GM10847 (cell line): ENCODE measurements around the gene MYOD1.

ENCODE experiments used
- POLR2A ChIP-seq: IDR thresholded peaks from 2 replicates; pipeline ENCODE4 v1.6.1; 2011; ENCODE audit not compliant: insufficient read length; ENCODE audit errors: extremely low read depth

Gene MYOD1

DNA sequence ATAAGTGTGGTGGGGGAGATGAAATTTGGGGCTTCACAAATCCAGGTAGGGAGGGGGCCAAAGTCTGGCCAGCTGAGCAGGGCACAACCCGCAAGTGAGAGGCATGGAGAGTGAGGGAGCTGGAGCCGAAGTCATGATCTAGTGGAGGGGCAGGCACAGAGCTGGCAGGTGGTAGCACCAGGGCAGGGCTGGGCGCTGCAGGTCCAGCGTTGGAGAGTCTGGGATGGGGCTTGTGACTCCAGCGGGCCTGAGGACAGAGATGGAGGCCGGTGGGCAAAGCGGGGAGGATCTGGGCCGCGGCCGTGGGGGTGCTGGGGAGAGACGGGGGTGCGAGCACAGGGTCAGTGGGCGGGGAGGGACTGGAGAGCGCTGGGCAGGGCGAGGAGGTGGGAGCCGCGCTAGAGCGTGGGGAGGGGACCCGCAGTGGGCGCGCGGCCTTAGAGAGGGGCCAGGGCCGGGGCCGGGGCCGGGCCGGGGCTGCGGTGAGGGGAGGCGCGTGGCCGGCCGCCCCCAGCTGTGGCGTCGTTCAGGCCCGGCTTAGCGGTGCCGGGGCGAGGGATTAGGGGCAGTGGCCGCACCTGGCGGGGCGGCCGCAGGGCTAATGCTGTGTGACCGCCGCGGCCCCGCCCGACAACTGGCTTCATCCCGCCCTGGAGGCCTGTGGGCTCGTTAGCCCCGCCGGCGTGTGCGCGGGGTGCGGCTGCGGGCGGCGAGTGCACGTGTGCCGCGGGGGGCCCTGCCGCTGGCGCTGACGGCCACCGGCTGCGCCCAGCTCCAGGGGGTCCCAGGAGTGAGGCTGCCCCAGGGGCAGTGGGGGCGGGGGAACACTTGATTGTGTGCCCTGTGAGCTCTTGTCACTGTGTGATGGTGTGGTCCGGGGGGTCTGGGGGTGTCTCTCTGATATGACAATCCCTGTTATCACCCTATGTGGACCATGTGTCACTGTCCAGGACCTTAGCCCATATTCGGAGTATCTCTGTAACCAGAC lies 23.6 kb upstream of the MYOD1 start:
- TF ChIP-seq POLR2A = no peak

DNA sequence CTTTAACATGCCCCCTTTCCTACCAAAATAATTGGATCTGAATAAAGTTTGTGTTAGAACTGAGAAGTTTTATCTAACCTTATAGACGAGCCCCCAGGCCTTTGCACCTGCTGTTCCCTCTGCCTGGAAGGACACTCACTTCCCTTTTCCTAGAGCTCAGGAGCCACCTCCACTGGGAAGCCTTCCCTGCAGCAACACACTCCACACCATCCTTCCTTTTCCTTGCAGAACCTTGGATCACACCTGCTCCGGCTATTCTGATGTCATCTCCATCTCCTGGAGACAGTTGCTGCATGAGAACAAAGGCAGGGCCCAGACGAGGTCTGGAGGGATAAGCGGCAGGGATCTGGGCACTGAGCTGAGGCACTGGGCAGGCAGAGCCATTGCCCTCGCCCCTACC lies 22.6 kb upstream of the MYOD1 start:
- no peak for TF ChIP-seq POLR2A

DNA sequence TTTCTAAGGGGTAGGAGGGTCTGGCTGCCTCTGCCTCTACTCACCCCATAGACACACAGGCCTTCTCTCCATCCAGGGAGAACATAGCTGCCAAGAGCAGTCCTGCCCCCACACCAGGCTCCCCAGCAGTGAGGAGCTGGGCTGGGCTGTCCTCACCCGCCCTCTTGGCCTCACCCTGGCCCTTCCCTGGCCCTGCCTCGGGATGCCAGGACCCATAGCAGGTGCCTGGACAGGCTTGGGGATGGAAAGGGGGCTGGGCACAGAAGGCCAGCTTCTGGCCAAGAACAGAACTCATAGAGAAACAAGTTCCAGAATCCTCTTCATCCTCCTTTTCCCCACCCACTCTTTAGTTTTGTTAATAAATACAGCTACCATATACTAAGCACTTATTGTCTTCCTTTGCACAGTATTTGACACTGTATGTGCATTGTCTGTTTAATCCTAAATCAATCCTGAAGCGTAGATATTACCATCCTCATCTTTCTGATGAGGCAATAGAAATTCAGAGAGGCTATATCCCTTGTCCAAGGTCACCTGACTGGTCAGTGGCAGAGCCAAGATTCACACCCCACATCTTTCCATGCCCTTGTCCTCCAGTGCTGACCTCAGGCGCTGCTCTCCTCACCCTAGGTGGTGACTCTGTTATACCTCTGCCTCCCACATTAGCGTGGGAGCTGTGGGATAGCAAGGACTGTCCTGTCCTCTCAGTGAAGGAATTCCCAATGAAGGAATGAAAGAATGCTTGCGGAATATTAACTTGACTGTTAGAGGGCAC lies 22.0 kb upstream of the MYOD1 start:
- TF ChIP-seq POLR2A = no peak

DNA sequence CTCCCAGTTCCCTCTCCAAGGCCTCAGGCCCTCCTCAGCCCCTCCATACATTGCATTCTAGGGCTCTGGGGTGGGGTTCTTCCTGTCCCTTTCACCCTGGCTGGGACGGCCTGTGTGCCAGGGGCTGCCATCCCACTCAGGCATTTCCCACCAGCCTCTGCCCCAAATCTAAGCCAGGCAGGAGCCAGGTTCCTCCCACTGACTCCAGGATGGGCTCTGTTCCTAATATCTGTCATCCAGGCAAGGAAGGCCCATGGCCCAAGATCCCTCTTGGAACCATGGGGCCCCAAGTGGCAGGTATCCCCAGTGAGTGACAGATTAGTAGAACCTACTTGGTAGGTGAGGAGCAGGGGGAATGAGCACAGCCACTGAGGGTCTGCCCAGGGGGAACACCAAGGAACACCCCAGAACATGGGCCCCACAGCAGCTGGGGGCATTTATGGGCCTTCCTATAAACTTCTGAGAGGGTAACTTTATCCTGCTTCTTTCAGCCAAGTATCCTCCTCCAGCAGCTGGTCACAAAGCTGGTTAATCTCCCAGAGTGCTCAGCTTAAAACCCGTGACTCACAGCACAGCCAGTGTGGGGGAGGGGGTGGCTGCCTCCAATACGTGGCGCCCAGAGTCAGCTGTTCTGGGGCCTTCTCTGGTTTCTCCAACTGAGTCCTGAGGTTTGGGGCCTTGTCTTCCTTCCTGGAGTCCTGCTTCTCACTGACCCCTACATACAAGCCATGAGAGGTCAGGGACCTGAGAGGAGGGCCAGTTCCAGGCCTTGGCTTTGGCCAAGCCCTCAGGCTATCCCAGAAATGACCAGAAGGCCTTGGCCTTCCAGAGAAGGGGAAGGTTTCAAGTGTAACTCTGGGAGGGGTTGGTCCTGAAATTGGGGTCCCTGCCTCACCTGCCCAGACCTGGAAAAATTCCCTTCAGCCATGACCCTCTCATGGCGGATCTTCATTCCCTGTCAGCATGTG lies 19.9 kb upstream of the MYOD1 start:
- no peak for TF ChIP-seq POLR2A

DNA sequence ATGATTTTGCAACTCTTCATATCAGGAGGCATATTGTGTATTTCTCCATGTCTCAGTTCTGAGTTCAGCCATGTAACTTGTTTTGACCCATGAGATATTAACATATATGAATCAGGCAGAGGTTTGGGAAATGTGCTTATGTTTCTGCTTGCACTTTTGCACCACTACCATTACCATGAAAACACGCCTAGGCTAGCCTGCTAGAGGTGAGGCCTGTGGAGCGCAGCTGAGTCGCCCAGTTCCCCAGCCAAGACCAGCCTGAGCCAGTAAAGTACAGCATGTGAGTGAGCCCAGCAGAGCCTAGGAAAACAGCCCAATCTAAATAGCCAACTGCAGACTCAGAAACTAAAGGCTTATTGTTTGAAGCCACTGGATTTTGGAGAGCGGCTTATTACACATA lies 18.4 kb upstream of the MYOD1 start:
- no peak for TF ChIP-seq POLR2A

DNA sequence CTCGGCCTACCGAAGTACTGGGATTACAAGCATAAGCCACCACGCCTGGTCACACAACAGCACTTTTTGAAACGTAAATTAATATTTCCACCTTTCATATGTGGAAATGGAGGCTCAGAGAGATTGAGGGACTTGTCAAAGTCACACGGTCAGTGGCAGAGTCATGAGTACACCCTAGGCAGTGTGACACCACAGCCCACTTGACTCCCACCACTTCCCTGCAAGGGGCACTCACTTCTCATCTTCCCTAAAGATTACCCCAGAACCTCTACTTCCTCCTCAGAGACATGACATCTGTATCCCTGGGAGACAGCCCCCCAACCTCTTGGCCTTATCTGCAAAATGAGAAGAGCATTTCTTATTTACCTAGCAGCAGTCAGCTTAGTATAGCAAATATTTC lies 16.5 kb upstream of the MYOD1 start:
- no peak for TF ChIP-seq POLR2A

DNA sequence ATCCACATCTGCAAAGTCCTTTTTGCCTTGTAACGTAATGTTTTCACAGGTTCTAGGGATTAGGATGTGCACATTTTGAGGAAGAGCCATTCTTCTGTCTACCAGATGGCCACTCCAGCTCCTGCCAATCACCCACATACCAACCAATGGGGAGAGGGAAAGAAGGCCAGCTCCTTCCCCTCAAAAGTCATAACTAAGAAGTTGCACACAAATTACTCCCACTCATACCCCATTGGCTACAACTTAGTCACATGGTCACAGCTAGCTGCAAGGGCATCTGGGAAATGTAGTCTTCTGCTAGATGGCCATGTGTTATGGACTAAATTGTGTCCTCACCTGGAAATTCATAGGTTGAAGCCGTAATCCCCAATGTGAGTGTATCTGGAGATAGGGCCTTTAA lies 15.4 kb upstream of the MYOD1 start:
- TF ChIP-seq POLR2A = no peak

DNA sequence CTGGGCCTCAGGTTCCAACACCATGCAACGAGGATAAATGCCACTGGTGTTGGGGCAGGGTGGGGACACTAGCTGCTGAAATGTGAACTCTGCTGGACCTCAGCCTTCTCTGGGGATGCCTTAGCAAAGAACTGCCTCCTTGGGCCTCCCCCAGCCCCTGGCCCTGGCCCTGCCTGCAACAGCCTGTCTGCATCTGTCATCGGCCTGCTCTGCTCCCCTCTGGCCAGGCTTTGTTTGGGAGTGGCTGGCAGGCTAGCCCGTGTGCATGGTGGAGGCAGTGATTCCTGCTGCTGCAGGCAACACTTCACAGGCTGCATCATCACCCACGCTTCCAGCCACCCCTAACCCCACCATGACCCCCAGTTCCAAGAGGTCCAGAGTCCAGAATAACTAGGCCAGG lies 11.5 kb upstream of the MYOD1 start:
- no peak for TF ChIP-seq POLR2A

DNA sequence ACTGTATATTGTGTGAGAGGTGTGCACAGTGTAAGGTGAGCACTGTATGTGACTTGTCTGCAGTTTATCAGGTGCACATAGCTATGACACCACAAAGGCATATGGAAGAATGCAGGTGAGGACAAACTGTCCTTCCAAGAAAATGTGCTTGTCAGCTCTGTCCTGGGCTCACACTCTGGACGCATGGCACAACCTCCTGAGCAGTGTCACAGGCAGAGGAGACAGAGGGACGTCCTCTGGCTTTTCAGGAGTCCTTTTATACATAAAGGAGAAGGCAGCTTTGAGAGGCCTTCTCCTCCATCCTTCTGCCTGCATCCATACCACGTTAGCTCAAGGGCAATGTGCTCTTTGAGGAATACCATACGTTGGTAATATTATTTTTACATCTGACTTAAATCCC lies 7.5 kb upstream of the MYOD1 start:
- TF ChIP-seq POLR2A = no peak

DNA sequence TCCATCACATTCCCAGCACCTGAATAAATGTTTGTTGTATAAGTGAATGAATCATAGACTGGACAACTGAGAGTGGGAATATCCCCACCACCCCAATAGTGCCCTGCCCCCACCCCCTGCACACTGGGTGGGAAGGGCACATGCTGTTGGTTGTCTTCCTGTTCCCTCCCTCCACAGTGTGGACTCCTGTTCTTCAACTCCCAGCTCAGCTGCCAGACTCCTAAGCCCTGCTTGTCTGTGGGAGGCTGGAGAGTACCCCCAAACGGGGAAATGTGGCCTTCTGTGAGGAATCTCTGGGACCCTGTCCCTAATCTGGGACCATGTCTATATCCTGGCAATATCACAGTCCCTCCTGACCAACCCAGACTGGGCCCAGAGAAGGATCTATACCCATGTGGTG lies 5.5 kb upstream of the MYOD1 start:
- TF ChIP-seq POLR2A = no peak

DNA sequence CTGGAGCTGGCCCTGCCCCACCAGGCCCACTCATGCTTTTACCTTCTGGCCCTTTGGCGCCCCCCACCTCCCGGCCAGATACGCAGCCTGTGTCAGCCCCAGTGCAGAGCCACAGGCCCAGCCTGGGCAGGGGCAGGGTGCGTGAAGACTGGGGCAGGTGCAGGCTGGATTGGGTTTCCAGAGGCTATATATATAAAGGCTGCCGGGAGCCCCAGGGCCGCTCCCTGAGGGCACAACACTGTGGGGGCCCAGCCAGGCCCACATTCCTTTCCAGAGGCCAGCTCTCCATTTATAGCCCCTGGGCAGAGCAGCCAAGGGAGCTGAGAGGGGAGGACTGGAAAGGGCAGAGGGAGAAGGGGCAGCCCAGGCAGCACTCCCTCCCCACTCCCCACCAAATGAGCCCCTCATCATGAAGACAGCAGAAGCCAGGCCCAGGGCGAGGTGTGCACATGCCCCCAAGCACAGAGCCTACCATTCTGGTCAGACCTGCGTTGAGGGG lies 5.0 kb upstream of the MYOD1 start:
- TF ChIP-seq POLR2A = no peak

DNA sequence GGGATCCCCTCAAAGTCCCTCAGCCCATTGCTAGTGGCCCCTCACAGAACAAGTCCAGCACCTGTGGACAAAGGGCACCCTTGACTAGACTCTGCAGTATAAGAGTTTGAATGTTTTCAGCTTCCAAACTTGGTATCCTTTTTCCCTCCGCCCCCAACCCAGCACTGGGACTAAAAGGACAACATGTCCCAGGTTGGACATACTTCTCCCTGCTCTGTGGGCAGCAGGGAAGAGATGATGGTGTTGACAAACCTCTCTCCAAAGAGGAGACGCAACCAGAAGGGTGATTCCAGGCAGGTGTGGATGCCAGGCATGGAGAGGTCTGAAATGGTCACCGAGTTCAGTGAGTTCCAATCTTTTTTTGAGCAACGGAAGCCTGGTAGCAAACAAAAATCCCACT lies 4.5 kb upstream of the MYOD1 start:
- no peak for TF ChIP-seq POLR2A

DNA sequence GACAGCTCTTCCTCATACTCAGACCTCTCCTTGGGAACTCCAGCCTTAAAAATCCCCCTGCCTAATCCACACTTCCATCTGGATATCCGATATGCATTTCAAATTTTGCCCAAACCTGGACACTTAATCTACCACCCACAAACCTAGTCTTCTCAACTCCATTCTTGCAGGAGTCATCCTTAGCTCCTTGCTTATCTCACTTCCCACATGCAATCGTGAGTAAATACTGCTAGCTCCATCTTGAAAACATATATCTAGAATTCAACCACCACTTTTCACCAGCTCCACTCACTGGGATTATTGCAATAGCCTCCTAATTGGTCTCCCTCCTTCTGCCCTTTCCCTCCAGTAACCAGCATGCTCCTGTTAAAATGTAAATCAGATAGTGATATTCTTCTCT lies 2.6 kb upstream of the MYOD1 start:
- no peak for TF ChIP-seq POLR2A

DNA sequence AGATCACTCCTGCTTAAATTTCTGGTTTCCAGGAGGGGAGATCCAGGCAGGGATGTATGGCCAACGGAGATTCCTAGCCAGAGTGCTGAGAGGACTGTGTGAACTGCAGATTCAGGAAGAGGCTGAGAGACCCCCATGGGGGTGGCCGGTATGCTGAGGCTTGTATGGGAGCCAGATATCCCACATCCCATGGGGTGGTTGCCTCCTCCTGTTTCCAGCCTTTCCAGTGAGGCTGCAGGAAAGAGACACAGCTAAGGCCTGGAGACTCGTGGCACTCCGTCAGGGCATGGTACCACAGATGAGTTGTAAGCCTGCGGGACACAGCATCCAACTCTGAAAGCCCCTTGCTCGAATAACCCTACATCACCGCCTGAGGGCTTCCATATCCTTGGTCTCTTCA lies 1.4 kb upstream of the MYOD1 start:
- TF ChIP-seq POLR2A = no peak

DNA sequence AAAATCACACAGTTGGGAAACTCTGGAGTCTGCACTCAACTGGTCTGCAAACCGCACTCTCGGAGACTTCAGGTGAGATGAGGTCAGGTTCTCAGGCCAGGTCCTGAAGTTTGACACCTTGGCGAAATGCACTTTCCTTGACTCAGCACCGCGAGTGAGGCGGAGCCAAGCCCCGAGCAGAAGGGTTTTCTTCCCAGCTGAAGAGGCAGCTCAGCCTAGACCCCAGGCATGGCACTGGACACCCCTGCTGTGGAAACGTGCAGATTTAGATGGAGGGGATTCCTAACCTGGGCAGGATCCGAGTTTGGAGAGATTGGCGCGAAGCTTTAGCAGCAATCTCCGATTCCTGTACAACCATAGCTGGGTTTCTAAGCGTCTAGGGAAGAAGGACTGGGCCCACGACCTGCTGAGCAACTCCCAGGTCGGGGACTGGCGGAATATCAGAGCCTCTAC lies 835 bp upstream of the MYOD1 start:
- no peak for TF ChIP-seq POLR2A
